ENCODE results near the gene GCGR. TPM values are rescaled to one million over a fixed set of nuclear protein-coding genes. Genes with fewer than 3 reads are reported as not detected.

GCGR gene
- total RNA-seq, 1 donor from 2014 or later: not detected

DNA sequence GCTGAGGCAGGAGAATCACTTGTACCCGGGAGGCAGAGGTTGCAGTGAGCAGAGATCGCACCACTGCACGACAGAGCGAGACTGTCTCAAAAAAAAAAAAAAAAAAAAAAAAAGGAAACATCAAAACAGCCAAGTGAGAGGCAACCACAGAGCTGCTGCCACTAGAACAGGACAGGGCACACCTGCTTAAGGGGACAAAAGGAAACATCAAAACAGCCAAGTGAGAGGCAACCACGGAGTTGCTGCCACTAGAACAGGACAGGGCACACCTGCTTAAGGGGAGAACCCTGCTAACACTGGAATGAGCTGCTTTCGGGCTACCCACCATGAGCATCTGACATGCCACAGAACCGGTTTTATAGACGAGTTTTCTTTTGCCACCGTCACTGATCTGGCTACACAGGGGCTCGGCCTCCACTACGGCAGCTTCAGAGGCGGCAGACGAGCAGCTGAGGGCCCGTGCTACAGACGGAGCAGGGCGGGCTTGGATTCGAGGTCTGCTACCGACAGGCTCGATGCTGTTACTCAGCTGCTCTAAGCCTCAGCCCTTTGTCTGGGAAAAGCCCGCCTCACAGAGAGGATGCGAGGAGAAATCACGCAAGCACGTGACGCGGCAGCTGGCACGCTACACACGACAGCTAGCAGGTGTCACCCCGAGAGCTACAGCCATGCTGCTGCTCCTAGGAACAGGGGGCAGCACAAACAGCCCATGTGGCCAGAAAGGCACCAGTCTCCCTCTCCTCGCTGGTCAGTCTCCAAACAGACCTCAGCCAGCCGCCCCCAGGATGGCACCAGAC lies 54.4 kb downstream of the GCGR start:
- TF ChIP-seq, protein P1, sequence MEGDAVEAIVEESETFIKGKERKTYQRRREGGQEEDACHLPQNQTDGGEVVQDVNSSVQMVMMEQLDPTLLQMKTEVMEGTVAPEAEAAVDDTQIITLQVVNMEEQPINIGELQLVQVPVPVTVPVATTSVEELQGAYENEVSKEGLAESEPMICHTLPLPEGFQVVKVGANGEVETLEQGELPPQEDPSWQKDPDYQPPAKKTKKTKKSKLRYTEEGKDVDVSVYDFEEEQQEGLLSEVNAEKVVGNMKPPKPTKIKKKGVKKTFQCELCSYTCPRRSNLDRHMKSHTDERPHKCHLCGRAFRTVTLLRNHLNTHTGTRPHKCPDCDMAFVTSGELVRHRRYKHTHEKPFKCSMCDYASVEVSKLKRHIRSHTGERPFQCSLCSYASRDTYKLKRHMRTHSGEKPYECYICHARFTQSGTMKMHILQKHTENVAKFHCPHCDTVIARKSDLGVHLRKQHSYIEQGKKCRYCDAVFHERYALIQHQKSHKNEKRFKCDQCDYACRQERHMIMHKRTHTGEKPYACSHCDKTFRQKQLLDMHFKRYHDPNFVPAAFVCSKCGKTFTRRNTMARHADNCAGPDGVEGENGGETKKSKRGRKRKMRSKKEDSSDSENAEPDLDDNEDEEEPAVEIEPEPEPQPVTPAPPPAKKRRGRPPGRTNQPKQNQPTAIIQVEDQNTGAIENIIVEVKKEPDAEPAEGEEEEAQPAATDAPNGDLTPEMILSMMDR (IDR thresholded peaks at IDR 0.05): no peak
- peak overlapping the region; percentile 83 for H3K4me3 Mint-ChIP-seq (ENCODE audit: unreplicated experiment)
- DNase-seq (ENCODE audit: low spot score): peak; percentile 88
- no peaks in the 10 kb centered on the region for H3K9me3 Mint-ChIP-seq (ENCODE audit: low read depth)
- H3K27ac Mint-ChIP-seq (ENCODE audit: unreplicated experiment): peak overlapping the region; percentile 79
- no peaks in the 10 kb centered on the region for H3K27me3 Mint-ChIP-seq (ENCODE audit: low read depth)
- H3K4me1 Mint-ChIP-seq (ENCODE audit: low read depth): peaks cover 58% of the 10 kb centered on the region
- peaks cover 17% of the 10 kb centered on the region for H3K36me3 Mint-ChIP-seq (ENCODE audit: low read depth)

DNA sequence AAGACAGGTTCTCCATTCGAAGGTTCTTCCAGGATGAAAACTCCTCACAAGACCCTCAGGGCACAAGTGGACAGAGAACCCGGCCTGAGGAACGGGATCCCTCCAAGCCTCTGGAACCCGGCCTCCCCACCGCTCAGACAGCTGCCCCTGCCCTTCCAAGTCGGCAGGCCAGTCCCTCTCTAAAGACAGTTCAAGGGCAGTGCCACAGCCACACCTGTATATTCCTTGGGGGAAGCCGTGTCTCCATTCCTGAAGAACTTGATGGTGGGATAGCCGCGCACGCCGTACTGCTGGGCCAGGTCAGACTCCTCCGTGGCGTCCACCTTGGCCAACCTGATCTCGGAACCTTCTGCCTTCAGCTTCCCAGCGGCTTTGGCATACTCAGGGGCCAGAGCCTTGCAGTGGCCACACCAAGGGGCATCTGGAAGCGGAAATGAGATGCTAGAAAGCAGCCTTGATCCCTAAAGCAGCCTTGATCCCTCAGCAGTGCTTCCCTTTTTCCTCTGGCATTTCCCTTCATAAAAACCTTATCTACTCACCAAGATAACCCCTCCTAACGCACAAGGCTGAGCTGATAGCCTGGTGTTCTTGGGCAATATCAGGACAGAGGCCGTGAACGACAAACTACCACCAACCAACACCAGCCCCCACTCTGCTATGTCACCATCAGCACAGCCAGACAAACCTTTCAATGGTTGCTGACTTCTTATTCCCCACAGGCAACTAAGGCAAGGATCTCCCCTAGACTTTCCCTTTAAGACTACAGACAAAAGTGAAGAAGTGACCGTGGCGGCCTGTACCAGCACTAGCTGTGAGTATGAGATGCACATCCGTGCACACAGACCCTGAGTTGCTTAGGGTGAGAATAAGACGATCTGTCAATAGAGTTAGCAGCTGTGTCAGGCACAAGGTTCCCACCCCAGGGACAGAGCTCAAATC lies 55.3 kb downstream of the GCGR start:
- DNase-seq (ENCODE audit: low spot score): no peak

DNA sequence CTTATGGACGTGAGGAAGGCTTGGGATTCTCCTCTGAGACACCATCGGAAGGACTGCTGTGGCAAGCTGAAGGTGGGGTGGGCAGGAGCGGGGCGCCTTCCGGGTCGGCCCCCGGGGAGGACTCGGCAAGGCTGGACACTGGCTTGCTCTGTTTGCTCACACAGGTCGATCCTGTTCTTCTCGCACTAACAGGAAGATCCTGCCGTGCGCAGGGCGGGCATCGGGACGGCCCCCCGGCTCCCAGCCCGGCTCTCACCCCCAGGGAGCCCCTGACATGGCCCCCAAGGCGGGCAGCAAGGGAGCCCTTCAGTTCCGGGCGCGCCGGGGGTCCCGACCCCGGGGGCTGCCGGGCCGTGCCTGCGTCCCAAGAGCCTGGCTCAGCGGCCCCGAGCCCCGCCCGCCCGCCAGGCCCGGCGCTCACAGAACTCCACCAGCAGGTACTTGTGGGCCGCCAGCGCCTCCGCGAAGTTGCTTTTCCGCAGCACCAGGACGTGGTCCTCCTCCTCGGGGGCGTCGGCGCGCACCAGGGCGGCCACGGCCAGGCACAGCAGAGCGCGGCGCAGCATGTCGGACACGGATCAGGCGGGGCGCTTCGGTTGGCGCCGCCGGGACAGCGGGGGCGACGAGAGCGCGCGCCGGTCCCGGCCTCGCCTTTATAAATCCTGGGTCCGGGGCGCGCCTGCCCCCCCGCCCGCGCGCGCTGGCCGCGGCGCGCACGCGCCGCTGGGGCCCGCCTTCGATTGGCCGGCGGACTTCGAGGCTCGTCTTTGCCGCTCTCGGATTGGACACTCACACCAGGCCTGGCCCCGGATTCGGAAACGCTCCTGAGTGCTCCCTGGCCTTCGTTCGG lies 56.2 kb downstream of the GCGR start, which contains the start of gene P4HB:
Gene P4HB (minus strand): TSS at position 630 of the 850 bp plus-strand sequence. CDS start 64 bp downstream, at position 566.
- H3K36me3 Mint-ChIP-seq (ENCODE audit: low read depth): peaks cover 10% of the 10 kb centered on the region
- TF ChIP-seq, protein P1 (IDR thresholded peaks at IDR 0.05): peak; percentile 10
- no peaks in the 10 kb centered on the region for H3K9me3 Mint-ChIP-seq (ENCODE audit: low read depth)
- no peaks in the 10 kb centered on the region for H3K27me3 Mint-ChIP-seq (ENCODE audit: low read depth)
- peak within 1 kb of the TSS; percentile 98 for H3K27ac Mint-ChIP-seq (ENCODE audit: unreplicated experiment)
- H3K4me1 Mint-ChIP-seq (ENCODE audit: low read depth): peaks cover 70% of the 10 kb centered on the region
- H3K4me3 Mint-ChIP-seq (ENCODE audit: unreplicated experiment): peak within 1 kb of the TSS; percentile 93
- peak; percentile 92 for DNase-seq (ENCODE audit: low spot score)

More for the DNA sequence above, 55.3 kb downstream of the GCGR start:
- no peaks in the 10 kb centered on the region for H3K9me3 Mint-ChIP-seq (ENCODE audit: low read depth)
- H3K4me3 Mint-ChIP-seq (ENCODE audit: unreplicated experiment): peak overlapping the region; percentile 83
- peak overlapping the region; percentile 79 for H3K27ac Mint-ChIP-seq (ENCODE audit: unreplicated experiment)
- TF ChIP-seq, protein P1 (IDR thresholded peaks at IDR 0.05): no peak
- peaks cover 66% of the 10 kb centered on the region for H3K4me1 Mint-ChIP-seq (ENCODE audit: low read depth)
- peaks cover 12% of the 10 kb centered on the region for H3K36me3 Mint-ChIP-seq (ENCODE audit: low read depth)
- no peaks in the 10 kb centered on the region for H3K27me3 Mint-ChIP-seq (ENCODE audit: low read depth)

DNA sequence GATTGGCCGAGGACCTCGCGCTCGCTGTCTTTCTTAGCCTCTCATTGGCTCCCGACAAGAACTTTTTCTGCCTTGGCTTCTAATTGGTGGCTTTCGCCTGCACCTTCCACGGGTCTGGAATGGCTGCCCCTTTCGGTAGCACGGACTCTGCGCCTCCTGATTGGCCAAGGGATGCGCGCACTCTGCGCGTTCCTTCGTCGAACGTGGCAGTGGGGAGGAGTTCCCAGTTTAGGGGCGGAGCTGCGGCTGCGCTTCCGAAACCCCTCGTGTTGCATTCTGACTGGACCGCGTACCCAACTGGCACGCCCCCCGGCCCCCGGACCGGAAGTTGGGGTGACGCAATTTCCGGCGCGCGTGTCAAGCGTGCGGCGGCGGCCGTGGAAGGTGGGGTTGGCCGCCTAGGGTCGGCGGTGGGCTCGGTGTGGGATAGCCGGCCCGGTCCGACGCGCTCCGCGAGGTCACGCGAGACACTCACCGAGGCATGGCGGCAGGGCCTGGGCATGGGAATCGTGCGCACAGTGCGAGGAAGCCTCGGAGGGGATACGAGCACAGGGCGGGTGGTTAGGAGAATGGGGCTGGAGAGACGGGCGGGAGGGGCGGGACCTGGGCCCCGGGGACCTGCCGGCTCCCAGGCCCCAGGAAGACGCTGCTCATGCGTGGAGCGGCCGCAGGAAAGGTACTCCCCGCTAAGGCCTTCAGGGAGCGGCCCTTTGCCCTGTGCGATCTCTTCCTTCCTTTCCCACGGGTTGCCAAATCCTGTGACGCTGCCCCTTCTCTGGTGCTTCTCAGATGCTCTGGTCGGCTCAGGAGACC lies 57.0 kb downstream of the GCGR start:
- H3K27me3 Mint-ChIP-seq (ENCODE audit: low read depth): no peaks in the 10 kb centered on the region
- H3K4me3 Mint-ChIP-seq (ENCODE audit: unreplicated experiment): peak overlapping the region; percentile 93
- H3K27ac Mint-ChIP-seq (ENCODE audit: unreplicated experiment): peak overlapping the region; percentile 98
- H3K36me3 Mint-ChIP-seq (ENCODE audit: low read depth): peaks cover 7% of the 10 kb centered on the region
- DNase-seq (ENCODE audit: low spot score): peak; percentile 100
- peaks cover 69% of the 10 kb centered on the region for H3K4me1 Mint-ChIP-seq (ENCODE audit: low read depth)
- no peaks in the 10 kb centered on the region for H3K9me3 Mint-ChIP-seq (ENCODE audit: low read depth)
- TF ChIP-seq, protein P1 (IDR thresholded peaks at IDR 0.05): no peak

Measured in chondrocyte (in vitro differentiated cells).